ACHN (cell line): Measurements from ENCODE around the gene CORO6.

ENCODE experiments used
- DNase-seq: peaks from one replicate; pipeline ENCODE4 v3.0.0-alpha.2; 2015
- in situ Hi-C: cut with HindIII; loops from 2 replicates; pipeline ENCODE4 v1.10.0; 2017; ENCODE audit warnings: low sequenced_read_pairs, low pct_ligation_motif_present, low pct_unique_long_range_greater_than_20kb

CORO6 gene

GRCh38 chr17:29642171-29642611 is 19.5 kb upstream of the CORO6 start:
- in situ Hi-C loops, result no loop called here
- no peak for DNase-seq

- DNase-seq, result no peak
- in situ Hi-C loops, result no loop called here
These were observed 18.4 kb upstream of the CORO6 start for GRCh38 chr17:29640981-29641642.

- DNase-seq, result no peak
- in situ Hi-C loops, result no loop called here
These were observed 17.7 kb upstream of the CORO6 start for GRCh38 chr17:29640413-29640812.

GRCh38 chr17:29633886-29634285 is 11.2 kb upstream of the CORO6 start:
- no peak for DNase-seq
- in situ Hi-C loops, result no loop called here

- in situ Hi-C loops, result no loop called here
- no peak for DNase-seq
These were observed 8.0 kb upstream of the CORO6 start for GRCh38 chr17:29630630-29631193.

GRCh38 chr17:29629839-29630238 is 7.1 kb upstream of the CORO6 start:
- DNase-seq, result no peak
- in situ Hi-C loops, result no loop called here

- no peak for DNase-seq
- in situ Hi-C loops, result no loop called here
These were observed 5.9 kb upstream of the CORO6 start for GRCh38 chr17:29628644-29629043.

- in situ Hi-C loops, result no loop called here
- DNase-seq, result no peak
These were observed 5.2 kb upstream of the CORO6 start for GRCh38 chr17:29627951-29628350.

- in situ Hi-C loops, result no loop called here
These were observed 2.5 kb upstream of the CORO6 start for GRCh38 chr17:29625037-29625750.

GRCh38 chr17:29624586-29624985 is 1.9 kb upstream of the CORO6 start:
- in situ Hi-C loops, result no loop called here
- DNase-seq, result no peak

More at GRCh38 chr17:29625037-29625750, 2.5 kb upstream of the CORO6 start:
- peak; percentile 98 for DNase-seq

- in situ Hi-C loops, result no loop called here
- no peak for DNase-seq
These were observed 553 bp upstream of the CORO6 start for GRCh38 chr17:29623283-29623647.

- in situ Hi-C loops, result no loop called here
- DNase-seq, result no peak
These were observed 939 bp downstream of the CORO6 start for GRCh38 chr17:29621751-29622194.

- no peak for DNase-seq
- in situ Hi-C loops, result no loop called here
These were observed 1.8 kb downstream of the CORO6 start for GRCh38 chr17:29620779-29621500.

GRCh38 chr17:29620271-29620670 is 2.4 kb downstream of the CORO6 start:
- DNase-seq, result no peak
- in situ Hi-C loops, result no loop called here

GRCh38 chr17:29619251-29619650 is 3.5 kb downstream of the CORO6 start:
- DNase-seq, result peak; percentile 65
- in situ Hi-C loops, result no loop called here

- no peak for DNase-seq
- in situ Hi-C loops, result no loop called here
These were observed 4.2 kb downstream of the CORO6 start for GRCh38 chr17:29618272-29619065.

- in situ Hi-C loops, result no loop called here
- peak; percentile 79 for DNase-seq
These were observed 5.0 kb downstream of the CORO6 start for GRCh38 chr17:29617481-29618271.

GRCh38 chr17:29617125-29617480 is 5.6 kb downstream of the CORO6 start:
- peak; percentile 31 for DNase-seq
- in situ Hi-C loops, result no loop called here
